Smooth muscle cell (in vitro differentiated cells): ENCODE results near the gene C14orf93. TPM values are rescaled to one million over a fixed set of nuclear protein-coding genes. Genes with fewer than 3 reads are reported as not detected.
A peak's percentile ranks its signal among the peaks of the same experiment; 100 is the strongest.

Source experiments
- DNase-seq: peaks from one replicate; lab custom pipeline; 2025; ENCODE audit not compliant: unreplicated experiment; lab: John Stamatoyannopoulos, UW
- H2AFZ ChIP-seq: fragments of 200-600 bp; sonication (generic); 2 replicates; pipeline ENCODE4 v1.6.0; 2016; ENCODE audit warnings: antibody characterized with exemption, low read depth, mild to moderate bottlenecking
- H3F3A ChIP-seq: fragments of 200-600 bp; sonication (generic); 2 replicates; pipeline ENCODE4 v1.6.0; 2017; ENCODE audit warnings: antibody characterized with exemption, low read depth
- H3K27ac ChIP-seq: fragments of 200-600 bp; sonication (generic); 2 replicates; pipeline ENCODE4 v1.5.1; 2016; ENCODE audit warnings: low read depth, mild to moderate bottlenecking
- H3K27me3 ChIP-seq: fragments of 200-600 bp; sonication (generic); 2 replicates; pipeline ENCODE4 v1.6.1; 2016; ENCODE audit warnings: low read depth, mild to moderate bottlenecking
- H3K36me3 ChIP-seq: fragments of 200-600 bp; sonication (generic); 2 replicates; pipeline ENCODE4 v1.5.1; 2016; ENCODE audit warnings: low read depth
- H3K4me1 ChIP-seq: fragments of 200-600 bp; sonication (generic); 2 replicates; pipeline ENCODE4 v1.5.1; 2016; ENCODE audit warnings: low read depth
- H3K4me2 ChIP-seq: fragments of 200-600 bp; sonication (generic); 2 replicates; pipeline ENCODE4 v1.6.0; 2016; ENCODE audit warnings: mild to moderate bottlenecking
- H3K4me3 ChIP-seq: fragments of 200-600 bp; sonication (generic); 2 replicates; pipeline ENCODE4 v1.5.1; 2016; ENCODE audit warnings: mild to moderate bottlenecking
- H3K79me2 ChIP-seq: fragments of 200-600 bp; sonication (generic); 2 replicates; pipeline ENCODE4 v1.6.0; 2016; ENCODE audit warnings: low read depth, mild to moderate bottlenecking
- H3K9ac ChIP-seq: fragments of 200-600 bp; sonication (generic); 2 replicates; pipeline ENCODE4 v1.6.0; 2016; ENCODE audit warnings: low read depth
- H3K9me3 ChIP-seq: fragments of 200-600 bp; sonication (generic); replicated peaks from 2 replicates; pipeline ENCODE4 v1.5.1; 2016; ENCODE audit warnings: low read depth
- H4K20me1 ChIP-seq: fragments of 200-600 bp; sonication (generic); 2 replicates; pipeline ENCODE4 v1.6.0; 2016; ENCODE audit warnings: low read depth
- CTCF ChIP-seq: fragments of 200-600 bp; sonication (generic); IDR thresholded peaks from 2 replicates; pipeline ENCODE4 v1.5.1; 2017; ENCODE audit warnings: borderline replicate concordance, mild to moderate bottlenecking, antibody characterized with exemption; ENCODE audit not compliant: insufficient read depth, poor library complexity, severe bottlenecking
- WGBS: methylation state at CpG from one replicate; pipeline ENCODE4 v1.1.7; 2016; ENCODE audit warnings: low lambda C conversion rate; 5-methylcytosine and 5-hydroxymethylcytosine counted together
- polyA plus RNA-seq: library from polyadenylated mRNA; unstranded; fragments of >200 nt; fragmentation: Nextera tagmentation; extraction: Ambion mirVana; gene quantifications from 2 replicates; pipeline ENCODE4 v1.2.1, GENCODE V29; 2016
- total RNA-seq: library from RNA; depleted of rRNA; stranded (reverse); fragments of >200 nt; gene quantifications from 2 replicates; pipeline ENCODE4 v1.2.3, GENCODE V29; 2014

C14orf93 gene
- total and polyA plus RNA-seq, 2 experiments from 2014 or later = 6.7 to 10.2 TPM

GRCh38 chr14:22993517-22993916 is 16.4 kb downstream of the C14orf93 start:
- TF ChIP-seq CTCF = no peak
- H3K4me2 ChIP-seq = no peak overlapping the region
- peaks cover 7% of the 10 kb centered on the region for H3K4me1 ChIP-seq
- no peaks in the 10 kb centered on the region for H3K79me2 ChIP-seq
- DNase-seq = no peak
- no peaks in the 10 kb centered on the region for H3F3A ChIP-seq
- H3K9ac ChIP-seq = no peak overlapping the region
- no peak overlapping the region for H3K4me3 ChIP-seq
- no peaks in the 10 kb centered on the region for H3K27me3 ChIP-seq
- H2AFZ ChIP-seq = no peak overlapping the region
- no peak overlapping the region for H3K27ac ChIP-seq
- H4K20me1 ChIP-seq = no peaks in the 10 kb centered on the region
- no peaks in the 10 kb centered on the region for H3K9me3 ChIP-seq
- H3K36me3 ChIP-seq = no peaks in the 10 kb centered on the region

- Histone ChIP-seq H3K36me3 (no peaks in the 10 kb centered on the region), H3K4me1 (peaks cover 7% of the 10 kb centered on the region), H3K79me2 (no peaks in the 10 kb centered on the region), H3K4me2 (no peak overlapping the region), H2AFZ (no peak overlapping the region), H4K20me1 (no peaks in the 10 kb centered on the region), H3F3A (no peaks in the 10 kb centered on the region), H3K9ac (no peak overlapping the region), H3K4me3 (no peak overlapping the region), H3K27ac (no peak overlapping the region), H3K9me3 (no peaks in the 10 kb centered on the region), H3K27me3 (no peaks in the 10 kb centered on the region)
- 88% methylated on average over 8 of the region's 8 CpGs for WGBS
- TF ChIP-seq CTCF = no peak
- DNase-seq = no peak
Observed at GRCh38 chr14:22991852-22992251, 18.1 kb downstream of the C14orf93 start.

DNA sequence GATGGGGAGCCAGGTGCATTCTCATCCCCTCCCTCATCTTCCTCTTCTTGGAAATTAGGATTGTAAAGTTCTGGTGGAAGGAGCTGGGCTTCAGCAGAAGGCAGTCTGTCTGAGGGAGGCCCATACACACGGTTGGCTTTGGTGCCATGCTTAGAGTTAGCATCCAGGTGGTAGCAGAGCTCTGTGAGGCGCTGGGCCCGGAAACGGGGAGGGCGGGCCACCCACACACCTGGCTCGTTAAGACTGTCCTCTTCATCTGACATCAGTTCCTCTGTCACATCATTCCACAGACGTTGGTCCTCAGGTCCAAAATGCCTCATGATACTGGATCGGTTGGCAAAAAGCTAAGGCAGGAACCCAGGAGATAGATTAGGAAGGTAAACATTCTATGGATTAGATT is 22.7 kb downstream of the C14orf93 start:
- DNase-seq = no peak
- no peaks in the 10 kb centered on the region for H4K20me1 ChIP-seq
- WGBS = 93% methylated on average over 8 of the region's 8 CpGs
- no peak overlapping the region for H3K4me2 ChIP-seq
- H3K27ac ChIP-seq = no peak overlapping the region
- peaks cover 3% of the 10 kb centered on the region for H3K79me2 ChIP-seq
- no peak overlapping the region for H3K4me3 ChIP-seq
- no peak overlapping the region for H3K9ac ChIP-seq
- H3K27me3 ChIP-seq = no peaks in the 10 kb centered on the region
- H3K36me3 ChIP-seq = no peaks in the 10 kb centered on the region
- peaks cover 5% of the 10 kb centered on the region for H3F3A ChIP-seq
- H3K9me3 ChIP-seq = no peaks in the 10 kb centered on the region
- no peaks in the 10 kb centered on the region for H3K4me1 ChIP-seq
- H2AFZ ChIP-seq = no peak overlapping the region
- TF ChIP-seq CTCF = no peak

GRCh38 chr14:22986508-22987054 is 23.4 kb downstream of the C14orf93 start:
- DNase-seq = peak; percentile 41
- TF ChIP-seq CTCF = peak; percentile 89
- H3K9me3 ChIP-seq = no peaks in the 10 kb centered on the region
- 19% methylated on average over 5 of the region's 5 CpGs for WGBS
- peaks cover 5% of the 10 kb centered on the region for H3F3A ChIP-seq
- H3K36me3 ChIP-seq = no peaks in the 10 kb centered on the region
- H3K4me1 ChIP-seq = no peaks in the 10 kb centered on the region
- H2AFZ ChIP-seq = no peak overlapping the region
- H4K20me1 ChIP-seq = no peaks in the 10 kb centered on the region
- no peaks in the 10 kb centered on the region for H3K27me3 ChIP-seq
- no peak overlapping the region for H3K9ac ChIP-seq
- H3K79me2 ChIP-seq = peaks cover 10% of the 10 kb centered on the region
- H3K4me2 ChIP-seq = no peak overlapping the region
- H3K27ac ChIP-seq = no peak overlapping the region
- H3K4me3 ChIP-seq = no peak overlapping the region
